ENCODE data around the gene LGALS7.
A peak's percentile ranks its signal among the peaks of the same experiment; 100 is the strongest.

DNA sequence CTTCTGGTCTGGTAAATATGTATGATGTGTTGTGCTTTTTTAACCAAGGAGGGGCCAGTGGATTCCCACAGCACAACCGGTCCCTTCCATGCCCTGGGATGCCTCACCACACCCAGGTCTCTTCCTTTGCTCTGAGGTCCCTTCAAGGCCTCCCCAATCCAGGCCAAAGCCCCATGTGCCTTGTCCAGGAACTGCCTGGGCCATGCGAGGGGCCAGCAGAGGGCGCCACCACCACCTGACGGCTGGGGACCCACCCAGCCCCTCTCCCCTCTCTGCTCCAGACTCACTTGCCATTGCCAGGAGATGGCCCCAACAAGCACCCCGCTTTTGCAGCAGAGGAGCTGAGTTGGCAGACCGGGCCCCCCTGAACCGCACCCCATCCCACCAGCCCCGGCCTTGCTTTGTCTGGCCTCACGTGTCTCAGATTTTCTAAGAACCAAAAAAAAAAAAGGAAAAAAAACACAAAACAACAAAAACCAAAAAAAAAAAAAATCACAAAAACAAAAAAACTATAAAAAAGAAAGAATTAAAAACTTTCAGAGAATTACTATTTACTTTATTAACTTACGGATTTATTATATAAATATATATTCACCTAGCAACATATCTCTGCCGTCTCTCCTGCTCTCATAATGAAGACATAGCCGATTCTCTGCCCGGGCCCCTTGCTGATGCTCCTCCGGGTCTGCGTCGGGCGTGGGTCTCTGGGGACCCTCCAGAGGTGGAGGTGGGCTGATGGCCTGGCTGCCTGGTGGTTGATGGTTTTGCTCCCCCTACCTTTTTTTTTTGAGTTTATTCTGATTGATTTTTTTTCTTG is 43.5 kb downstream of the LGALS7 start:
- TF ChIP-seq, protein P1, sequence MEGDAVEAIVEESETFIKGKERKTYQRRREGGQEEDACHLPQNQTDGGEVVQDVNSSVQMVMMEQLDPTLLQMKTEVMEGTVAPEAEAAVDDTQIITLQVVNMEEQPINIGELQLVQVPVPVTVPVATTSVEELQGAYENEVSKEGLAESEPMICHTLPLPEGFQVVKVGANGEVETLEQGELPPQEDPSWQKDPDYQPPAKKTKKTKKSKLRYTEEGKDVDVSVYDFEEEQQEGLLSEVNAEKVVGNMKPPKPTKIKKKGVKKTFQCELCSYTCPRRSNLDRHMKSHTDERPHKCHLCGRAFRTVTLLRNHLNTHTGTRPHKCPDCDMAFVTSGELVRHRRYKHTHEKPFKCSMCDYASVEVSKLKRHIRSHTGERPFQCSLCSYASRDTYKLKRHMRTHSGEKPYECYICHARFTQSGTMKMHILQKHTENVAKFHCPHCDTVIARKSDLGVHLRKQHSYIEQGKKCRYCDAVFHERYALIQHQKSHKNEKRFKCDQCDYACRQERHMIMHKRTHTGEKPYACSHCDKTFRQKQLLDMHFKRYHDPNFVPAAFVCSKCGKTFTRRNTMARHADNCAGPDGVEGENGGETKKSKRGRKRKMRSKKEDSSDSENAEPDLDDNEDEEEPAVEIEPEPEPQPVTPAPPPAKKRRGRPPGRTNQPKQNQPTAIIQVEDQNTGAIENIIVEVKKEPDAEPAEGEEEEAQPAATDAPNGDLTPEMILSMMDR (IDR thresholded peaks at IDR 0.05), result peak; percentile 65 to 82 (median 75)
- peak in 1 of 2 donors; percentile 8 for TF ChIP-seq POLR2AphosphoS5 (IDR thresholded peaks at IDR 0.05)
